Sigmoid colon (tissue), 4 donors: Measurements from ENCODE around the gene ATP12A.

Source experiments
- CTCF ChIP-seq, 4 experiments: fragments of 450-650 bp in 3 of 4; fragments of 200-600 bp in 1 of 4; IDR thresholded peaks; one replicate each; pipeline ENCODE4 v1.5.1; 2016 to 2019; ENCODE audit warnings: antibody characterized with exemption in 4 of 4, mild to moderate bottlenecking in 3 of 4, moderate library complexity in 2 of 4
- EP300 ChIP-seq, 4 donors: sonication (generic); formaldehyde crosslinking; IDR thresholded peaks; one replicate each; pipeline ENCODE4 v1.6.1; 2017; ENCODE audit warnings: antibody characterized with exemption in 4 of 4
- POLR2A ChIP-seq, 2 donors: fragments of 450-650 bp; IDR thresholded peaks; one replicate each; pipeline ENCODE4 v1.6.1; 2016; ENCODE audit warnings: antibody characterized with exemption in 2 of 2, mild to moderate bottlenecking in 2 of 2, moderate library complexity in 2 of 2
- POLR2AphosphoS5 ChIP-seq, 4 donors: sonication (generic); formaldehyde crosslinking; IDR thresholded peaks; one replicate each; pipeline ENCODE4 v1.6.1; 2017; ENCODE audit warnings: antibody characterized with exemption in 4 of 4

- TF ChIP-seq CTCF (IDR thresholded peaks at IDR 0.05) (no peak), EP300 (IDR thresholded peaks at IDR 0.05) (no peak), POLR2AphosphoS5 (IDR thresholded peaks at IDR 0.05) (no peak), POLR2A (IDR thresholded peaks at IDR 0.05) (no peak)
These were observed 16.6 kb upstream of the ATP12A start for GRCh38 chr13:24663586-24663985.
